Naive thymus-derived CD8-positive, alpha-beta T cell (primary cell): Measurements from ENCODE around the gene CDRT15L2. TPM values are rescaled to one million over a fixed set of nuclear protein-coding genes. Genes with fewer than 3 reads are reported as not detected.
"Not testable (repeated sequence)": the region's sequence is repeated elsewhere in the genome, so short reads cannot be mapped to it uniquely, and the experiment has no call there.

Experiments
- ATAC-seq, 2 donors: fragments of 150-1000 bp; cut with Tn5 transposase in 1 of 2; sonication (Bioruptor Pico), chemical (Tn5 transposase) in 1 of 2; 1 replicate in 1 of 2; 2 replicates in 1 of 2; pipeline ENCODE4 v1.10.0; 2021; ENCODE audit warnings: mild to moderate bottlenecking in 2 of 2, moderate library complexity in 2 of 2
- POLR2A ChIA-PET: fragments of 350-600 bp; sonication (Branson Sonifier 250); formaldehyde crosslinking; loops from one replicate; lab custom pipeline; 2021; ENCODE audit warnings: antibody characterized with exemption; lab: Charles Lee
- DNase-seq, 10 donors: peaks; one replicate each; pipeline versions ENCODE4 v3.0.0 to v3.0.0-alpha.2; 2020 to 2022
- H3K27ac Mint-ChIP-seq, 10 donors: one replicate each; pipeline ENCODE4 v1.8.0; 2020 to 2022; ENCODE audit warnings: mild to moderate bottlenecking in 10 of 10, mixed read lengths in 10 of 10, moderate library complexity in 4 of 10, inconsistent platforms in 1 of 10
- H3K27me3 Mint-ChIP-seq, 5 donors: one replicate each; pipeline ENCODE4 v1.8.0; 2021 to 2022; ENCODE audit warnings: mixed read lengths in 5 of 5
- H3K36me3 Mint-ChIP-seq, 3 donors: one replicate each; pipeline ENCODE4 v1.8.0; 2020 to 2022; ENCODE audit warnings: mixed read lengths in 3 of 3, mild to moderate bottlenecking in 2 of 3, inconsistent platforms in 1 of 3
- H3K4me1 Mint-ChIP-seq, 4 donors: one replicate each; pipeline ENCODE4 v1.8.0; 2021 to 2022; ENCODE audit warnings: mixed read lengths in 4 of 4
- H3K4me3 Mint-ChIP-seq, 10 donors: one replicate each; pipeline ENCODE4 v1.8.0; 2020 to 2022; ENCODE audit warnings: mild to moderate bottlenecking in 10 of 10, mixed read lengths in 10 of 10, moderate library complexity in 6 of 10, inconsistent platforms in 1 of 10
- H3K9me3 Mint-ChIP-seq, 9 donors: one replicate each; pipeline ENCODE4 v1.8.0; 2020 to 2022; ENCODE audit warnings: mixed read lengths in 9 of 9, mild to moderate bottlenecking in 3 of 9, inconsistent platforms in 1 of 9, moderate library complexity in 1 of 9
- polyA plus RNA-seq, 3 donors: library from polyadenylated mRNA; unstranded; fragments of 300-500 nt; fragmentation: Illumina TruSeq; gene quantifications; one replicate each; pipeline ENCODE4 v1.2.3, GENCODE V29; 2021
- total RNA-seq, 8 experiments: library from RNA in 2 of 8; stranded (reverse) in 2 of 8; gene quantifications; one replicate each; pipeline ENCODE4 v1.2.3 and lab custom pipeline; 2021 to 2026

CDRT15L2 gene
- total and polyA plus RNA-seq, 5 experiments from 2014 or later, result not detected

- H3K4me3 Mint-ChIP-seq, H3K27ac Mint-ChIP-seq, ATAC-seq, H3K4me1 Mint-ChIP-seq, H3K9me3 Mint-ChIP-seq, POLR2A ChIA-PET, DNase-seq, H3K36me3 Mint-ChIP-seq: not testable (repeated sequence)
- H3K27me3 Mint-ChIP-seq, result peaks cover 0 to 18% (median 7%) of the 10 kb centered on the region in 5 donors
Observed at GRCh38 chr17:20591040-20591439, 11.5 kb downstream of the CDRT15L2 start.

GRCh38 chr17:20605568-20605967 is 26.0 kb downstream of the CDRT15L2 start:
- H3K36me3 Mint-ChIP-seq, H3K4me3 Mint-ChIP-seq, H3K9me3 Mint-ChIP-seq, DNase-seq, H3K27me3 Mint-ChIP-seq, POLR2A ChIA-PET, H3K4me1 Mint-ChIP-seq, H3K27ac Mint-ChIP-seq, ATAC-seq: not testable (repeated sequence)

GRCh38 chr17:20609490-20609889 is 30.0 kb downstream of the CDRT15L2 start:
- H3K27me3 Mint-ChIP-seq, POLR2A ChIA-PET, H3K4me3 Mint-ChIP-seq: not testable (repeated sequence)

GRCh38 chr17:20611309-20611708 is 31.8 kb downstream of the CDRT15L2 start:
- no peak for ATAC-seq
- H3K27ac Mint-ChIP-seq, result no peak overlapping the region
- H3K27me3 Mint-ChIP-seq, result no peaks in the 10 kb centered on the region
- POLR2A ChIA-PET, result no interaction called here
- H3K9me3 Mint-ChIP-seq, result no peaks in the 10 kb centered on the region
- H3K36me3 Mint-ChIP-seq, result no peaks in the 10 kb centered on the region
- DNase-seq, result no peak
- H3K4me1 Mint-ChIP-seq, result no peaks in the 10 kb centered on the region
- H3K4me3 Mint-ChIP-seq, result no peak overlapping the region

More at GRCh38 chr17:20609490-20609889, 30.0 kb downstream of the CDRT15L2 start:
- not testable (repeated sequence) for H3K9me3 Mint-ChIP-seq, H3K36me3 Mint-ChIP-seq, H3K27ac Mint-ChIP-seq, DNase-seq, ATAC-seq, H3K4me1 Mint-ChIP-seq

- ATAC-seq (no peak), DNase-seq (no peak)
- H3K4me1 Mint-ChIP-seq, result no peaks in the 10 kb centered on the region
- POLR2A ChIA-PET, result no interaction called here
- no peak overlapping the region for H3K4me3 Mint-ChIP-seq
- H3K27me3 Mint-ChIP-seq, result no peaks in the 10 kb centered on the region
- no peaks in the 10 kb centered on the region for H3K36me3 Mint-ChIP-seq
- H3K27ac Mint-ChIP-seq, result peak overlapping the region in 1 of 10 donors; percentile 21
- H3K9me3 Mint-ChIP-seq, result no peaks in the 10 kb centered on the region
Observed at GRCh38 chr17:20612635-20613034, 33.1 kb downstream of the CDRT15L2 start.

- POLR2A ChIA-PET, result no interaction called here
- no peak overlapping the region for H3K27ac Mint-ChIP-seq
- H3K4me3 Mint-ChIP-seq, result no peak overlapping the region
- H3K36me3 Mint-ChIP-seq, result no peaks in the 10 kb centered on the region
- H3K27me3 Mint-ChIP-seq, result no peaks in the 10 kb centered on the region
- H3K9me3 Mint-ChIP-seq, result no peaks in the 10 kb centered on the region
- DNase-seq, result no peak
- no peak for ATAC-seq
- no peaks in the 10 kb centered on the region for H3K4me1 Mint-ChIP-seq
Observed at GRCh38 chr17:20613248-20613647, 33.7 kb downstream of the CDRT15L2 start.

- H3K9me3 Mint-ChIP-seq, result no peaks in the 10 kb centered on the region
- H3K27me3 Mint-ChIP-seq, result no peaks in the 10 kb centered on the region
- H3K4me3 Mint-ChIP-seq, result no peak overlapping the region
- no peaks in the 10 kb centered on the region for H3K36me3 Mint-ChIP-seq
- H3K27ac Mint-ChIP-seq, result peak overlapping the region in 1 of 10 donors; percentile 21
- DNase-seq (no peak), ATAC-seq (no peak)
- no peaks in the 10 kb centered on the region for H3K4me1 Mint-ChIP-seq
- POLR2A ChIA-PET, result interaction anchor here (0.6 kb wide), 1 partner anchor 12 kb away, joined by 3 read pairs; no protein-coding TSS in a partner anchor
Observed at GRCh38 chr17:20613905-20614304, 34.4 kb downstream of the CDRT15L2 start.

- H3K4me1 Mint-ChIP-seq, H3K9me3 Mint-ChIP-seq, H3K27me3 Mint-ChIP-seq, H3K36me3 Mint-ChIP-seq, H3K4me3 Mint-ChIP-seq, POLR2A ChIA-PET, ATAC-seq, H3K27ac Mint-ChIP-seq, DNase-seq: not testable (repeated sequence)
Observed at GRCh38 chr17:20615461-20615860, 35.9 kb downstream of the CDRT15L2 start.

Other genes with a start within 250 kb of the CDRT15L2 start
- gene LGALS9B, start 112.2 kb upstream of the CDRT15L2 start, total RNA-seq, result not detected
- not detected for gene LGALS9B, start 112.2 kb upstream of the CDRT15L2 start, polyA plus RNA-seq